GM21619 (cell line): ENCODE data around the gene CACNA2D3.
A peak's percentile ranks its signal among the peaks of the same experiment; 100 is the strongest.

Experiments used
- ATAC-seq: cut with Tn5 transposase; IDR thresholded peaks from one replicate; pipeline ENCODE4 v1.9.1; 2021; ENCODE audit not compliant: unreplicated experiment

The CACNA2D3 gene

DNA sequence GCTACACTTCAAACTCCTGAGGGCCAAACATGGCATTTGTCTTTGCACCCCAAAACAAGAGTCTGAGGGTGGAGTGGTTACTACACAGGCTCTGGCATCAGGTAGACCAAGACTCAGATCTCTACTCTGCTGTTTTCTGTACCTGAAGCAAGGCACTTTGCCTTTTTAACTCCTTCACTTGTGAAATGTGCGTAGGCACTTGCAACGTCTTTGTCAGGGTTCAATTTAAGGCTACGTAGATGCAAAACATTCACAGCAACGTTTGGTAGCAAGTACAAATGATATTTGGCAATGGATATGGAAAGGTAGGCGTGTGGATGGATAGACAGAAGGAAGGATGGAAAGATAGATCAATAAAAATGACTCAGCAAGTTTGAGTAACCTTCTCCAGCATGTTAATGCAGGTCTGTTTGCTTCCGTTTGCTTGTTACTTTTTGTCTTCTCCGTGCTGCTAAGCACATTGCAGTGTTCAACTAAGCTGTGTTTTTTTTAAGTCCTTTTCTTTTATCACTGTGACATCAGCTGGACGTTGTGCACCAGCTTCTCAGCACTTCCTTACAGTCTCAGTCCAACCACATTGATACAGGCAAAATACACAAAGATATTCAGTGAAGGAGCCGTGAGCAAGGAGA, 704.8 kb downstream of the CACNA2D3 start:
- ATAC-seq, result no peak

DNA sequence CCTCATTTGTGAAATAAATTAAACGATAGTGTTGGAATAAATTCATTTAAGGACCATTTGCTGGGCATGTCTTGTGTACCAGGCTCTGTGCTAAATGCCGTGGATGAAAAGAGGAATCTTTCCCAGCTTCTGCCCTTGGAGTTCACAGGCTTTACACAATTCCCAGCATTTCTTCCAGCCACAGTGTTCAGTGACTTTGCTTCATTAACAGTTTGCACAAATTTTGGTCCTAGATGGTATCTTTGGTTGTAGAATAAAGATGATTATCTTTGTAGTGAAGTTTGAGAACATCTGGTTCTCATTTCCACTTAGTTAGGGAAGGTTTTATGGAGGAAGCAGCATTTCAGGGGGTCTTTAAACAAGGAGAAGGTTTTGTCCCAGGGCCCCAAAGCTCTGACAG, 705.4 kb downstream of the CACNA2D3 start:
- ATAC-seq, result no peak

DNA sequence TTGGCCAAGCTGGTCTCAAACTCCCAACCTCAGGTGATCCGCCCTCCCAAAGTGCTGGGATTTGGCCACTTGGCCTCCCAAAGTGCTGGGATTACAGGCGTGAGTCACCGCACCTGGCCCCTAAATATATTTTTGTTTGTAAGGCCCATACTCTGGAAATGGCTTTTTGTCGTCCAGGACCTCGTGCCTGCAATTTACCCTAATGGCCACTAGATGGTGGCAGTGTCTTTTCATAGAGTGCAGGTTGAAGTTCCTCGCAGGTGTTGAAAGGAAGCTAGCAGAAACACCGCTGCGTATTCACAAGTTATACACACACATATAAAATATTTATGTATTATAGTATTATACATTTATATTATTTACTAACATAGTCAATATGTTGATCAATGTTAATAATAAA, 708.3 kb downstream of the CACNA2D3 start:
- ATAC-seq, result no peak

DNA sequence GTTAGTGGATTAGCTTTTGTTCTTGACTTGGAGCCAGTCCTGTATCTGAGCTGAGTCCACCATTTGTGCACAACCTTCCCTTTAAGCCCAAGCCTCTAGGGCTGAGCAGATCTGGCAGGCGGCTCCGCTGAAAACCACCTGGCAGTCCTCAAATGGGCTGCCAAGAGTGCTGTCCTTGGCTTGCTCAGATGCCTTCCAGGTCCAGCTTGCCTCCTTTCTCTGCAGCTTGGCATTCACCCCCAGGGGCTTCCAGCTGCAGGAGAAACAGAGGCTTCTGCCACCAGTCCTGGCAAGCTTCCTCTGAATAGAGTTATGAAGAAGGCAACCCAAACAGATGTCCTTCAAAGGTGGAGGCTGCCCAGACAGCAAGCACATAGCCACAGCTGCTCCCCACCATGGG, 708.8 kb downstream of the CACNA2D3 start:
- no peak for ATAC-seq

DNA sequence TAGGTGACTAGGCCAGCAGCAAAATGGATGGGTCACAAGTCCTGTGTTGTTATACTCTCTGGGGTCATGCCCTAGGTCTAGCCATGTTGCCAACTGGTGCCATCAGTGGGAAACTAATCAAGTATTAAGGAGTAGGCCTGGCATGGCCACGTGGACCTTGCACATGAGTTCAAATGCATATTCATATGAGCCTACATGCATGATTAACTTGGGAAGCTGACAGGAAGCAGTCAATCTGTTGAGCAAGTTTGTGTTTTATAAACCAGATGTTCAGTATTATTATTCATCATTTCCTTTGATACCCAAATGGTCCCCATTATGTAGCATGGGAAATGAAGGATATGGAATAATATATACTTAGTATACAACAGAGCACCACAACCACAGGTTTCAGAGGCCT, 710.5 kb downstream of the CACNA2D3 start:
- ATAC-seq, result no peak

DNA sequence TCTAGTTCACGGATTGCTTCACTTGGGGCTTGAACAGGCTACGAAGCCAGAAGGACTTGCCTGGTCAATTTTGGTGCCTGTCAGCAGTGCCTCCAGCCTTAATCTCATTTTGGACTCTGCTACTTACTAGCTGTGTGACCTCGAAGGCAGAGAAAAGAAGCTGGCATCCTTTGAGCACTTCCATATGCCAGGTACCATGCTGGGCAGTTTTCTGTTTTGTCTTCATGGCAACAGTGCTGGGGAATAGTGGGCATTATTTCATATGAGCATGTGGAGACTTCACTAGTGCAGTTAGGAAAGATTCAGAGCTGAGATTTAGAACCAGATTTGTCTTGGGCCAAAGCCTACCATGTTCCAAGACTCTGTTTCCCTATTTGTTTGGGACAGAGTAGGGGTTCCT, 713.3 kb downstream of the CACNA2D3 start:
- ATAC-seq, result no peak

DNA sequence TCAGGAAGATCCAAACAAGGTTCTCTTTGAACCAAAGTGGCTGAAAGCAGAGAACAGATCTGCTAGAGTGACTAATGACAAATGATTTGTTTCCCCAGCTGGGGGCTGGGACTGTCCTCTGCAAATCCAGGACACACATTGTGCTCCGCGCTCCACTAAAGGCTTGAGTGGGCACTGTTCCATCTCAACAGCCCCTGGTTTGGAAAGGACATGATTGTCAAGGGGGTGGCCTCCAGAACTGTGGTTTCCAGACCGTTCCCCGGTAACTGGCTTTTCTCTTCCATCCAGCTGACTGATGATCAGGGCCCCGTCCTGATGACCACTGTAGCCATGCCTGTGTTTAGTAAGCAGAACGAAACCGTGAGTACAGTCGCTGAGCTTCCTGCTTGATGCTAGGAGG, 714.5 kb downstream of the CACNA2D3 start:
- ATAC-seq, result no peak

DNA sequence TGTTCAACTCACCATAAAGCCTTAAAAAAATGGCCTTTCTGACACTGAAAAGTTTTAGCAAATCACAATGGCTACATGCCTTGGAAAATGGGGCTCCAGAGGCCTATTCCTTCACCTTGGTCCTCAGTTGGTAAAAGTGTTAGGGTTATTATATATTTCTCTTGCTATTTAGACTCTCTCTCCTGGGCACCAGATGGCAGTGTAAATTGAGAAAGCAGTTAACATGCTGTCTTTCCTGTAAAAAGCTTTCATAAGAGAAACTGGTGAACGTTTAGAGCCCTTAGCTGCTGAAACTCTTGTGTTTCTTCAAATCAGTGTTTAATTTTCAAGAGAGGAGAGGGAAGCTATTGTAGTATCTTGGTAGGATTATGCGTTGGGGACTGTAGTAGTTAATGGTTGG, 715.6 kb downstream of the CACNA2D3 start:
- no peak for ATAC-seq

DNA sequence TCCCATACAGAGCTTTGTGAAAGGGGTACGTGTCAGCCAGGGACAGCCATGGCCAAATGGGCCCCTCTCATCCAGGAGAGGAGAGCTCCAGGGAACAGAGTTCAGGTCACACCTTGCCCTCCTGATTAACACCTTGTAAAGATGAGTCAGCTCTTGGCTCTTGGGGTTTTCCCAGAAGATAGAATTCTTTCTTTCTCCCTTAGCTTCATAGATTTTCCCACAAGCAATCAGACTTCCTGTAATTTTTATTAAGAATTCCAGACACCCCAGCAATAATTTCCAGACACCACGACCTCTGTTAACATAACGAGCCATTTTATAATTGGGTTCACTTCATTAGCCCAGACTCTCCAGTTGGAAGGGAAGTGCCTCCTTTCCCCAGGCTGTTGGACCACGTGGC, 719.1 kb downstream of the CACNA2D3 start:
- no peak for ATAC-seq

DNA sequence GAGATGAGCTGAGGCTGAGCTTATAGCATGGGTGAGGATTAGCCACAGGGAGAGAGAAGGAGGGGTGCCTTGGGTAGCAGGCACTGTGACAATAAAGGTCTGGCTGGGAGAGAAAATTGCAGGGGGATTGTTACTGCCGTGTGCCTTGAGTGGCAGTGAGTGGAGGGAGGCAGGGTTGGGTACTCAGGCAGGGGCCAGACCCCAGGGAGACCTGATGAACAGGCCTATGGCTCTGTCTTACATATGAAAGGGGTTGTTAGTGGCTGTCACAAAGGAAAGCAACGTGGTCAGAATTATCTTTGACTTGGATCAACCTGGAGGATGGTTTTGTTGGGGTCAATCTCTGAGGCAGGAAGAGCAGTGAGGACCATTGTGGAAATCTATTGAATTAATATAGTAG, 721.0 kb downstream of the CACNA2D3 start:
- ATAC-seq, result no peak

DNA sequence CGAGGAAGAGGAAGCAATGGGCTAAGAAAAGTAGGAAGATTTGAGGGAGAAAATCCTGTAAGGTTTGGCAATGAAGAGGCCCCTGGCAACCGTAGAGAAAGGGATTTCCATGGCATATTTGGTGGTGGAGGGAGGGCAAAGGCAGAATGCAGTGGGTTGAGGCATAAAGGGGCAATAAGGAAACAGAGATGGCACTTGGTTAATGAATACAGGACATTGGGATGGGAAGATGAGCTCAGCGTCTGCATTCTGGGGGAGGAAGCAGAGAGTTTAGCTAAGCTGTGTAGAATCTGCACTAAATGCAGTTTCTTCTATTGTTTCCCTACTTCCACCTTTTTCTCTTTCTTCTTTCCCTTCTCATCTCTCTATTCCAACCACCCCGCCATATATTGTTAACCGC, 721.9 kb downstream of the CACNA2D3 start:
- no peak for ATAC-seq

DNA sequence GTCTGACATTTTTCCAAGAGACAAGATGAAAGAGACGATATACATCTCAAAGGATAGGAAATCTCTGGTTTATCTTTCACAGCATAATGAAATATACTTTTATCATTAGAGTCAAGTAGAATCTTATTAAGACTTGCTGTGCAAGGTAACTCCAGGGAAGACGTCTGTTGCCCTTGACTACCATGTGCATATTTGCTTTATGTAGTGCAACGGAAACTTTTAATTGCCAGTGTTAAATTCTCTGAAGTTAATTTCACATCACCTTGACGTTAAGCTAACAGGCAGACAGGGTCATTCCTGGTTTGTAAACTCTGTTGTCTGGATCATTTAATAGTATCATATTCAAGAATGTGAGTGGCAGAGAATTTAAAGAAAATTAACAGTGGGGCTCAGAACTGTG, 722.7 kb downstream of the CACNA2D3 start:
- no peak for ATAC-seq

DNA sequence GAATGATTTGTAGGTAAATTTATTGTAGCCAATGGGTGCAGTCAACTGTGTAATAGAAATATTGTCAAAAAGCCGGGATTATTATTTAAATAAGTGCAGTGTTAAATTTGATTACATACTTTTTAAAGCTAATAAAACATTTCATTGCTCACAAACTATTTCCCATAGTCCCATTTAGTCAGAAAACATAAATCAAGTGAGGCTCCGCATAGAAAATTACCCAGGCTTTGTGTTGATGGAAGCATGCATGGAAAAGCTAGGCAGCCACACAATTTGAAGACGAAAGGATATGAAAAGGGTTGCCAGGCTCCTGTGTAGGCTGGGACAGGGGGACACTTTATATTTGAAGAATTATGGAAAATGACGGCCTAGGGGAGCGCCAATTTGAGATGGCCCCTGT, 723.2 kb downstream of the CACNA2D3 start:
- no peak for ATAC-seq

DNA sequence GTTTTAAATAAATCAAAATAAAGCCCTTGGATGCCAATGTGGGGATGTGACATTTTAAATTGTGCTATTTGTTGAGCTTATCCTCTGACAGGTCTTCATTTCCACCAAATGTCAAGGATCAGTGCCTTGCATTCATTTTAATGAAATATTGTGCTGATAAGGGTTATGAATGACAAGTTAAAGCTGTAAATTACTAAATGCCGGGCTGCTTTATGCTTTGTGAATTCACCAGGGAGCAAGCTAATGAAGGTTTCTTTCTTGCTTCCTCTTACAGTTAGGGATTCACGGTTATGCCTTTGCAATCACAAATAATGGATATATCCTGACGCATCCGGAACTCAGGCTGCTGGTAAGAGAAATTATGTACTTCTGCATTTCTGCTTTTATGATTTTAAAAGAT, 723.8 kb downstream of the CACNA2D3 start:
- no peak for ATAC-seq

DNA sequence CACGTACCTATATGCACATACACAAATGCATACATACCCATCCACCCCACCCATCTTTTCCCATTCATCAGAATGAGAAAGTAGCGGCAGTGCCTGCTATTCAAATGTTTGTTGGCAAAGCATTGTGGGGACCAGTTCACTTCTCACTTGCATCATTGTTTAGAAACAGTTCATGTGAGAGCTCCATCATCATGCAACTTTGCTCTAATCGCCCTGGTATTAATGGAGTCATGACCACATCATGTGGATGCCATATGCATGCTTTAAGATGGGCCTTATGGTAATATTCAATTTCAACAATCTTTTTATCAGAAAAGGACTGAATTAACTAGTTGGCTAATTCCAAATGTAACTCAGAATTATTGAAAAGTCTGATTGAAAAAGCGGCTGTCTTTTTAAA, 725.0 kb downstream of the CACNA2D3 start:
- ATAC-seq, result no peak

DNA sequence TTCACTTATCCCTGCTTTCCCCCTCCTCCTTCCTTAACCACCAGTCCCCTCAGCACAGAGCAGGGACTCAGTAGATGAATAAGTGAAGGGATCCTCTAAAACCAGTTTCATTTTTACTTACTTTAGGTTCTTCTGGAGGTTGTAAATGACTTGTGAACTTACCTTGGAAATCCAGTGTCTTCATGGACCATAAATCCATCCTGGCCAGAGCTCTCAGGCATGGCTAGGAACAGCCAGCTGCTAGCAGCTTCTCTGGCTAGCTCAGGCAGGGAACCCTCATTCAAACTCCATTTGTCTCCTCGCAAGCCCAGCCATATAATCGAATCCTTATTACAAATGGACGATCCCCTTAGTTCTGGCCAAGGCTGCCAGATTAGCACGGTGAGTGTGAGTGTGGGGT, 727.0 kb downstream of the CACNA2D3 start:
- no peak for ATAC-seq

DNA sequence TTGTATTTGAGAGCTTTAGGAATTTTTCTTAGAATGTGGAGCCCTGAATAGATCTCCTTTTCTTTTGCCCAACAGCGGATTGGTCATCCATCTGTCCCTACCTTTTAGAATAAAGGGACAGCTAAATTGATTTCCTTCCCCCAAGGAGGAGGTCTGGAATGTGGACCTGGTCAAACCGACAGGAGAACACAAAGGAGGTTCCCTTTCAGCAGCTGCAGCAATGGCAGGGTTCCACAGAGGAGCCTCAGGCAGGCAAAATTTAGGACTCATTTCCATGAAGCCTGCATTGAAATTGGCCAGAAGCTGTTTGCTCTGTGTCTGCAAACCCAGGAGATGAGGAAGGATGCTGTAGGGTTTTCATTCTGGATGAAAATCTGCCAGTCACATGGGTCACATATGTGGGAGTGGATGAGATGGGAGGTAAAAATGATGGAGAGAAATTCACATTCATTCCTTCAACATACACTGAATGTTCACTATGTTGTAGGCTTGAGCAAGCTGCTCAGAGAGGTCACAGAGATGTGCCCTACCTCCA, 728.2 kb downstream of the CACNA2D3 start:
- no peak for ATAC-seq

DNA sequence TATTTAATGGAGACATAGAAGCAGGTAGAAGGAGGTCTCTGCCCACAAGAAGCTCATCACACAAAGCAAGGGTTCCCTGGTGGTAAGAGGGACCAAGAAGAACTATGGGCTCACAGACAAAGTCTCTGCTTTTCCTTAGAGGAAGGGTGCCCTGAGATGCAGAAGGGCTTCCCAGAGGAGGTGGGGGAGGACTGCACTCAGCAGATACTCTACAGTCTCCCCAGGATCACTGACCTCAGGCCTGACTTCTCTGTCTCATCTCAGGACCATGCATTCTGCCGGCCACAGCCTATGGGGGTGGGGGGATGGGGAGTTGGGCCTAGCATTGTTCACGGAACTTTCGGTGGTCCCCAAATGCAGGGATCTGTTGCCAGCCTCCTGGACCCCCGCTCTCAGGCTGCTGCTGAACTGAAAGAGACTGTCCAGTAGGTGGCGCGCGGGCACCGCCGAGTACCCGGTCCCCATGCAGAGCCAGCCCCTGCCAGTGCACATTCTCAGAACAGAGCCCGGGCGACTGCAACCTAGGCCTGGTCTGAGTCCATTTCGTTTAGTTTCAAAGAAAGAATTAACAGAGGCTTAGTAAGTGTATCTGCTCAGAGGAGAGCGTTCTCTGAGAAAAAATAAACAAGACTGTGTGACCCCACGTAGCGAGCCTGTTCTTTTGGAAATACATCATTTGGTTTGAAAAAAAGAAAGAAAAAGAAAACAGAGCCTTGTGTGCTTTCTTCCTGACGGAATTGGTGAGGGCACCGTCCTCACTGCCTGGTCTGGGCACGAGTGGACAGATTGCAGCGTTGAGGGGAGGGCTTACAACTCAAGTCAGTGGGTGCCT, 731.4 kb downstream of the CACNA2D3 start:
- ATAC-seq, result peak; percentile 87

DNA sequence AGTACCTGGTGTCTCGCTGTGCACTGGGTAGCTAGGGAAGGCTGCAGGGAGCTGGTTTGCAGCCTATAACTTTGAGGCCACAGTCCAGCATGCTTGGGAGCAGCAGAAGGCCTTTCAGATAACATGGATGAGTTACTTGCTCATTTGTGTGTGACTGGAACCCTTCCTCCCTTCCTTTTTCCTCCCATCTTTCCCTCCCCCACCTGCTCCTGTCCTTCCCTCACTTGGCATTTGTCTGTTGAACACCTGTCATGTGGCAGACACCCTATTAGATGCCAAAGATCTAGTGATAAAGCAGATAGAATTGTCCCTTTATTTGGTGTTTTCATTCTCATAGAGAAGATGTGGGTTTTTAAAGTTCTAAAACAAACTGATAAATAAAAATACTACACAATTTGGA, 733.9 kb downstream of the CACNA2D3 start:
- ATAC-seq, result no peak

DNA sequence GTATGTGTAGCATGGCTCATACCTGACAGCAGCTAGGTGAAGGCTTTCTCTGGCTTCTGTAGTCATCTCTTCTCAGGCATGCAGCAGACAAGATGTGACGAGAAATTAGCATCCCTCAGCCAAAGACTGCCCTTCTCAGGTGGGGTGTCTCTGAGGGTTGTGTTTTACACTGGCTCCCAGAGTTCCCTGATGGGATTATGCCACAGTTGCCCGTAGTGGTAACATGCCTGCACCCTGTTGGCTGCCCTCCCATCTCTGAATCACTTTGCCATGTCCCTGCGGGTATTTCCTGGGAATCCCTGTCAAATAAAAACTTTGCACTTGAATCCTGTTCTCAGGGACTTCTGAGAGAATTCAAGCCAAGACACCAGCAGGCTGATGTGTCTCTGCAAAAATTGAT, 735.0 kb downstream of the CACNA2D3 start:
- no peak for ATAC-seq

DNA sequence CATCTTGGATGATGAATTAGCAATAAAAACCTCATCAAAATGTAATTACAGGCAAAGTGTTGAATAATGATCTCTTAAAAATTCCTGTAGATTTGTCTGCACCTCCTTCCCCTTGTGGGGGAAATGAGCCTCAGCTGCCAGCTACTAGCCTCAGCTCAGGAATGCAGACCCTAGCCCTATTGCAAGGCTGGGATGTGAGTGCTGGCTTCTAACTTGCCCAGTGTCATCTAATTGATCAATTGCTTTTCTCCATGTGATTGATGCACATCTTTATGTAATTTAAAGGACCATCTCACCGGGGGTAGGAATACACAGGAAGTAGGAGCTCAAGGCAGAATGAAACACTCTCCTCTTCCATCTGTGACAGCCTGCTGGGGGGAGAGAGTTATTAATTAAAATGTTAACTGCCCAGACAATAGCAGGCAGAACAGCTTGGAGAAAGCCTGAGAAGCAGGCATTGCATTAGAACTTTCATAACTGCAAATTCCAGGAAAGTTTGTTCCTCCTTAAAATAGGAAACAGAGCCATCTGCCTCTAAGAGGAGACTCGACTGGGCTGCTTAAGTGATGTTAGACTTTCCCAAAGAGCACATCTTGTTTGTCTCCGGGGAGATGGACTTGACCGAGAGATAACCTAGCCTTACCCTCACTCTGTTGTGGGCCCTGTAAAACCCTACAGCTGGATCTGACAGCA, 735.9 kb downstream of the CACNA2D3 start:
- ATAC-seq, result no peak

DNA sequence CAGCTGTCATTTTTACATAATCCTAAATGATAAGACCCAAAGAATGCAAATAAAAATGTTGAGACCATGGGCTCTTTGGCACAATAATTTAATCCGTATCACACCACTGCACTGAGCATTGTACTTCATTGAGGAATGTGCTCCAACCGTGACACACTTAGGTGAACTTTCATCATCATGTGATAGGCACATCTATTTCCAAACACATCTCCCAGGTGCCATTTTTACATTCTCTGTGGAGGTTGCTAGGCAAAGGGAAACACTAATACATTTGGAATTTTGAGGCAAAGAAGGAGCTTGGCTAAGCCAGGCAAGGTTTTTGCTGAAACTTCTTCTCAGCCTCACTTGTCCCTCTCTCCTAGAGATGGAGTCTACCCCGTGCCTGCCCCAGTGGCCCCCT, 736.8 kb downstream of the CACNA2D3 start:
- ATAC-seq, result no peak
